Neural crest cell (in vitro differentiated cells): Measurements from ENCODE around the gene SNRPA1. TPM values are rescaled to one million over a fixed set of nuclear protein-coding genes. Genes with fewer than 3 reads are reported as not detected.

Experiments
- DNase-seq: peaks from one replicate; pipeline ENCODE4 v3.0.0; 2021; ENCODE audit warnings: low read depth, mixed read lengths, low spot score
- H3K27ac Mint-ChIP-seq: one replicate; pipeline ENCODE4 v1.8.0; 2021; ENCODE audit warnings: mild to moderate bottlenecking, mixed read lengths; ENCODE audit not compliant: unreplicated experiment
- H3K27me3 Mint-ChIP-seq: 2 replicates; pipeline ENCODE4 v1.8.0; 2021; ENCODE audit warnings: low read depth, mild to moderate bottlenecking, mixed read lengths
- H3K36me3 Mint-ChIP-seq: 2 replicates; pipeline ENCODE4 v1.8.0; 2021; ENCODE audit warnings: low read depth, mild to moderate bottlenecking, mixed read lengths
- H3K4me1 Mint-ChIP-seq: 2 replicates; pipeline ENCODE4 v1.8.0; 2021; ENCODE audit warnings: mixed read lengths
- H3K4me3 Mint-ChIP-seq: one replicate; pipeline ENCODE4 v1.8.0; 2021; ENCODE audit warnings: mild to moderate bottlenecking, mixed read lengths
- H3K9me3 Mint-ChIP-seq: 2 replicates; pipeline ENCODE4 v1.8.0; 2021; ENCODE audit warnings: mixed read lengths
- CTCF ChIP-seq: fragments of 200-600 bp; sonication (generic); conservative IDR thresholded peaks from 2 replicates; pipeline ENCODE4 v1.5.0; 2021; ENCODE audit warnings: antibody characterized with exemption, mild to moderate bottlenecking
- total RNA-seq: library from RNA; stranded (reverse); gene quantifications from 2 replicates; pipeline ENCODE4 v1.2.1, GENCODE V29; 2021

Gene SNRPA1
- total RNA-seq, 1 donor from 2014 or later, result 118 TPM

GRCh38 chr15:101233651-101234280 lies 61.3 kb downstream of the SNRPA1 start:
- no peak for DNase-seq
- H3K36me3 Mint-ChIP-seq, result peaks cover 31% of the 10 kb centered on the region
- TF ChIP-seq CTCF, result no peak
- peaks cover 28% of the 10 kb centered on the region for H3K4me1 Mint-ChIP-seq
- H3K9me3 Mint-ChIP-seq, result no peaks in the 10 kb centered on the region
- H3K4me3 Mint-ChIP-seq, result no peak overlapping the region
- H3K27me3 Mint-ChIP-seq, result no peaks in the 10 kb centered on the region
- H3K27ac Mint-ChIP-seq, result no peak overlapping the region

- H3K4me3 Mint-ChIP-seq, result no peak overlapping the region
- DNase-seq, result no peak
- H3K27ac Mint-ChIP-seq, result no peak overlapping the region
- no peak for TF ChIP-seq CTCF
- H3K36me3 Mint-ChIP-seq, result peaks cover 40% of the 10 kb centered on the region
- H3K9me3 Mint-ChIP-seq, result peaks cover 4% of the 10 kb centered on the region
- peaks cover 31% of the 10 kb centered on the region for H3K4me1 Mint-ChIP-seq
- no peaks in the 10 kb centered on the region for H3K27me3 Mint-ChIP-seq
These were observed 62.4 kb downstream of the SNRPA1 start for GRCh38 chr15:101232677-101233076.

Other genes with a start within 250 kb of the SNRPA1 start
- 46.7 and 49.7 TPM in 2 replicates for gene CHSY1, start 43.2 kb downstream of the SNRPA1 start, total RNA-seq
- gene SELENOS, start 17.8 kb downstream of the SNRPA1 start, total RNA-seq, result 37.8 and 42.1 TPM in 2 replicates
- gene PCSK6, start 194.5 kb upstream of the SNRPA1 start, total RNA-seq, result 4.5 and 5.4 TPM in 2 replicates